Pancreas (tissue), 10 donors: ENCODE measurements around the gene CCDC73. TPM values are rescaled to one million over a fixed set of nuclear protein-coding genes. Genes with fewer than 3 reads are reported as not detected.
"Not testable (repeated sequence)": the region's sequence is repeated elsewhere in the genome, so short reads cannot be mapped to it uniquely, and the experiment has no call there.

Source experiments
- ATAC-seq, 4 donors: fragments of 200-7000 bp; cut with Tn5 transposase; one replicate each; pipeline versions ENCODE4 v1.8.0 to v1.9.1; 2020; ENCODE audit warnings: mild to moderate bottlenecking in 4 of 4, moderate library complexity in 4 of 4
- DNase-seq, 6 donors: peaks; one replicate each; pipeline ENCODE4 v3.0.0-alpha.2; 2020
- FAIRE-seq: peaks from 2 replicates; lab custom pipeline; 2012; peaks lifted over from hg19 to GRCh38; lab: Jason Lieb, UNC
- H3K27ac ChIP-seq, 4 donors: fragments of 200-600 bp; sonication (generic); 1 replicate in 3 of 4; 2 replicates in 1 of 4; pipeline versions ENCODE4 v1.5.0 to v1.8.0; 2020
- H3K27me3 ChIP-seq, 4 donors: fragments of 200-600 bp; one replicate each; pipeline ENCODE4 v1.8.0; 2021
- H3K36me3 ChIP-seq, 3 donors: fragments of 200-600 bp; sonication (generic) in 1 of 3; one replicate each; pipeline versions ENCODE4 v1.5.0 to v1.8.0; 2020 to 2021
- H3K4me1 ChIP-seq, 3 donors: fragments of 200-600 bp; one replicate each; pipeline ENCODE4 v1.8.0; 2021
- H3K4me3 ChIP-seq, 4 donors: fragments of 200-600 bp; sonication (generic) in 2 of 4; one replicate each; pipeline versions ENCODE4 v1.5.0 to v1.8.0; 2020 to 2021
- H3K9me3 ChIP-seq, 4 donors: fragments of 200-600 bp; one replicate each; pipeline ENCODE4 v1.8.0; 2021
- WGBS, 2 donors: extraction: QIAGEN DNeasy Blood & Tissue Kit; methylation state at CpG; one replicate each; pipeline ENCODE4 v1.1.7; 2013; 5-methylcytosine and 5-hydroxymethylcytosine counted together
- intact Hi-C, 3 donors: fragments of 100-400 bp; cut with DNase I; formaldehyde crosslinking; loops; one replicate each; pipeline versions ENCODE4 v1.11.1 to v1.14.2; 2022
- polyA plus RNA-seq, 2 donors: library from polyadenylated mRNA; stranded (reverse); fragments of 200-250 nt; gene quantifications; one replicate each; pipeline ENCODE4 v1.2.3, GENCODE V29; 2013
- total RNA-seq, 6 donors: library from RNA; stranded (reverse); fragmentation: NEBNext Ultra II Directional in 4 of 6; extraction: Animal tissue kit (Norgen Biotek cat#: 25700) in 4 of 6; gene quantifications; one replicate each; pipeline versions ENCODE4 v1.2.1 to v1.2.4, GENCODE V29; 2021 to 2023
- TF ChIP-seq, protein P1 (sequence below), 4 donors: fragments of 200-600 bp; sonication (generic) in 3 of 4; IDR thresholded peaks; one replicate each; pipeline versions ENCODE4 v1.5.0 to v1.8.0; 2021; ENCODE audit warnings: antibody characterized with exemption in 4 of 4
- donor health status: healthy with polysubstance abuse.
- donor health status: DM: no; HTN: no; CAD: no; lungs with moderate emphysema.
- donor health status: DM: no; HTN: no; CAD: no.
- donor health status: control.
- donor health status: control.
- donor health status: Bipolar disorder and iron deficiency.
- donor health status: DM: yes; HTN: yes; CAD: no.
- donor health status: DM: no; HTN: no; CAD: no.
- donor health status: DM: no; HTN: no; CAD: no.
- donor health status: DM: yes; HTN: yes; CAD: no.

The CCDC73 gene
- total and polyA plus RNA-seq, 8 donors, result 0.06 TPM; not detected in 7

DNA sequence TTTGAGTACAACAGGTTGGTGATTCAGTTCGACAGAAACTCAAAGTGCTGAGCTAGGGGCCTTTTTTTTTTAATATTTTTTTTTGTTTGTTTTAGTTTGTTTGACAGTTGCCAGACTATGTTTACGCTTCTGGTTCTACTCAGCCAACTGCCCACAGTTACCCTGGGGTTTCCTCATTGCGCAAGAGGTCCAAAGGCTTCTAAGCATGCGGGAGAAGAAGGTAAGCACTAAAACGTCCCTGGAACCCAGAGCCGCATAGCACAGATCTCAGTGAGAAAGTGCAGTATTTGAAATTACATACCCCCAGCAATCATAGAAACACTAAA lies 35.9 kb upstream of the CCDC73 start:
- Histone ChIP-seq H3K27ac (peak overlapping the region; percentile 76 to 95 (median 86)), H3K36me3 (no peaks in the 10 kb centered on the region), H3K27me3 (no peaks in the 10 kb centered on the region), H3K4me3 (peak overlapping the region; percentile 66 to 85 (median 75)), H3K9me3 (no peaks in the 10 kb centered on the region), H3K4me1 (peaks cover 0 to 7% (median 0%) of the 10 kb centered on the region in 3 donors)
- ATAC-seq, result peak; percentile 73 to 86 (median 78)
- intact Hi-C loops, result no loop called here
- peak in 4 of 6 donors; percentile 30 to 77 (median 54) for DNase-seq
- 2 to 6% methylated on average over 6 of the region's 6 CpGs for WGBS, 2 donors
- no peak for FAIRE-seq
- TF ChIP-seq, protein P1, sequence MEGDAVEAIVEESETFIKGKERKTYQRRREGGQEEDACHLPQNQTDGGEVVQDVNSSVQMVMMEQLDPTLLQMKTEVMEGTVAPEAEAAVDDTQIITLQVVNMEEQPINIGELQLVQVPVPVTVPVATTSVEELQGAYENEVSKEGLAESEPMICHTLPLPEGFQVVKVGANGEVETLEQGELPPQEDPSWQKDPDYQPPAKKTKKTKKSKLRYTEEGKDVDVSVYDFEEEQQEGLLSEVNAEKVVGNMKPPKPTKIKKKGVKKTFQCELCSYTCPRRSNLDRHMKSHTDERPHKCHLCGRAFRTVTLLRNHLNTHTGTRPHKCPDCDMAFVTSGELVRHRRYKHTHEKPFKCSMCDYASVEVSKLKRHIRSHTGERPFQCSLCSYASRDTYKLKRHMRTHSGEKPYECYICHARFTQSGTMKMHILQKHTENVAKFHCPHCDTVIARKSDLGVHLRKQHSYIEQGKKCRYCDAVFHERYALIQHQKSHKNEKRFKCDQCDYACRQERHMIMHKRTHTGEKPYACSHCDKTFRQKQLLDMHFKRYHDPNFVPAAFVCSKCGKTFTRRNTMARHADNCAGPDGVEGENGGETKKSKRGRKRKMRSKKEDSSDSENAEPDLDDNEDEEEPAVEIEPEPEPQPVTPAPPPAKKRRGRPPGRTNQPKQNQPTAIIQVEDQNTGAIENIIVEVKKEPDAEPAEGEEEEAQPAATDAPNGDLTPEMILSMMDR (IDR thresholded peaks at IDR 0.05), result no peak

DNA sequence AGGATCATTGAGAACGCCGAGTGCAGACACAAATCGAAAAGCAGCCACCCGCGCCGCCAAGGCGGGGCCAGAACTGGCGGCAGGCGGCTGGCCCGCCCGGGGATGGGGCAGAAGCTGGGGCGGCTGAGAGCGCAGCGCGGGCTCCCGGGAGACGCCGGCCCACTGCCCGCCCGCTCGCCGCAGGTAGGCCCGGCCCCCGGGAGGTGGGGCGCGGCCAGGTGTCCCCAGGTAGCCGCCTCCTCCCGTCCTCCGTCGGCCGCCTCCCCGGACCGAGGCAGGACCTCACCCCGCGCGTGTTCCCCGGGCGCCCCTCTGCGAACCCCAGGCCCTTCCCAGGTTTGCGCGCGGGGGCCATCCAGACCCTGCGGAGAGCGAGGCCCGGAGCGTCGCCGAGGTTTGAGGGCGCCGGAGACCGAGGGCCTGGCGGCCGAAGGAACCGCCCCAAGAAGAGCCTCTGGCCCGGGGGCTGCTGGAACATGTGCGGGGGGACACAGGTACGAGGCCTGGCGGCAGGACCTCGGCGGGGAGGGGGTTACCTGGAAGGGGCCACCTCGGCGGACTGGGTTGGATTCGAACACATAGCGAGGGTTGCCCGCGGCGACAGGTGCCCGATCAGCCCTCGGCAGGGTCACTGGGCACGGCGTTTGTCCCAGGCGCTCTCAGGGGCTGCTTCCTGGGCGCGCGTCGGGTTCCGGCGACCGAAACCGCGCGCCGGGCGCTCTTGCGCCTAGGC lies 35.4 kb upstream of the CCDC73 start, which contains the start of gene PRRG4:
Gene PRRG4, plus strand, starts transcription at position 248 of the 733 bp plus-strand sequence. CDS start 603 bp downstream, outside the sequence.
- WGBS, 2 donors, result 0 to 1% methylated on average over 63 to 85 of the region's 85 CpGs
- peak within 1 kb of the TSS; percentile 76 to 95 (median 86) for H3K27ac ChIP-seq
- peaks cover 0 to 7% (median 0%) of the 10 kb centered on the region in 3 donors for H3K4me1 ChIP-seq
- no peak for FAIRE-seq
- H3K9me3 ChIP-seq, result no peaks in the 10 kb centered on the region
- H3K27me3 ChIP-seq, result no peaks in the 10 kb centered on the region
- intact Hi-C loops, result no loop called here
- TF ChIP-seq, protein P1 (IDR thresholded peaks at IDR 0.05), result no peak
- H3K36me3 ChIP-seq, result no peaks in the 10 kb centered on the region
- peak; percentile 58 to 88 (median 77) for DNase-seq
- peak; percentile 95 to 97 (median 96) for ATAC-seq
- H3K4me3 ChIP-seq, result peak within 1 kb of the TSS; percentile 66 to 85 (median 75)

DNA sequence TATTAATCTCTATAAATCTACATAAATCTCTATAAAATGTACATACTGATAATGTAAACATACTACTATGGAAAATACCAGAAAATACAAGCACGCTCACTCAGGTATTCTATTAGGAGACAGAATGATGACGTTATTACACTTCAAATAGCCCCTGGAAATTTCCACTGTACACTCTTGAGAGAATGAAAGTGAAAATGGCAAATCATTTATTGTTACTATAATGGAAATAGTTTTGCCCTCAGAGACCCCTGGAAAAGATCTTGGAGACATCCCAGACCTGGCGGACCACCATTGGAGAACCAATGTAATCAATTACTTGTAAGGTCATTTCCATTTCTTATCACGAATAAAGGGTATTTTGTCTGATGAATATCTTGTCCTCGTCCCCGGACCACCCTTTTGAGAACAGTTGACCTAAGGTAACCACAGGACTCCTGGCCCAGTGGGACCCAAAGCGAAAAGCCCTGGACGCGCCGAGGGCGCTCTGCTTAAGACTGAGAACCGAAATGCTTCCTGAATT lies 34.8 kb upstream of the CCDC73 start:
- H3K27ac ChIP-seq, result peak overlapping the region; percentile 76 to 95 (median 86)
- ATAC-seq (peak in 2 of 4 donors; percentile 41 to 53), DNase-seq (no peak), FAIRE-seq (no peak)
- intact Hi-C loops, result no loop called here
- TF ChIP-seq, protein P1 (IDR thresholded peaks at IDR 0.05), result no peak
- H3K36me3 ChIP-seq, result no peaks in the 10 kb centered on the region
- WGBS, 2 donors, result 7 to 10% methylated on average over 12 of the region's 12 CpGs
- no peaks in the 10 kb centered on the region for H3K27me3 ChIP-seq
- H3K9me3 ChIP-seq, result no peaks in the 10 kb centered on the region
- H3K4me3 ChIP-seq, result peak overlapping the region; percentile 66 to 85 (median 75)
- peaks cover 0 to 7% (median 0%) of the 10 kb centered on the region in 3 donors for H3K4me1 ChIP-seq

DNA sequence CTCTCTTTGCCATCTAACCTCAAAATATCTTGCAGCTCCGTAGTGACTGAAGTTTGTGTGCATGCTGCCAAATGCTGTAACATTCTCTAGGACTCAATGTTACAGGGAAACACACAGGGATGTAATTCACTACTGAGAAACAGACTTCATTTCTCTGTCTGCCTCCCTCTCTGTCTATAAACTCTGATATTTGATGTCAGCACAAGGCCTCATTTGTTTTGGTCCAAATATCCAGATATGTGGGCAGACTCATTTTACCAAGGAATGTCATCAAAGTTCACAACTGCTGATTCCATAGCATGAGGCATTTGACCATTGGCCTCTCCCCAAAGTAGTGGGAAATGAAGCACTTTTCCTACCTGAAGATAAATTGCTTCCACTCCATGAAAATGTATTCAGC lies 32.8 kb upstream of the CCDC73 start:
- WGBS, 2 donors, result 86 to 96% methylated on average over 1 of the region's 1 CpG
- H3K27ac ChIP-seq, result no peak overlapping the region
- no peaks in the 10 kb centered on the region for H3K9me3 ChIP-seq
- intact Hi-C loops, result no loop called here
- H3K4me3 ChIP-seq, result no peak overlapping the region
- H3K27me3 ChIP-seq, result no peaks in the 10 kb centered on the region
- FAIRE-seq (no peak), DNase-seq (no peak), ATAC-seq (no peak)
- H3K36me3 ChIP-seq, result no peaks in the 10 kb centered on the region
- TF ChIP-seq, protein P1 (IDR thresholded peaks at IDR 0.05), result no peak
- peaks cover 0 to 7% (median 0%) of the 10 kb centered on the region in 3 donors for H3K4me1 ChIP-seq

DNA sequence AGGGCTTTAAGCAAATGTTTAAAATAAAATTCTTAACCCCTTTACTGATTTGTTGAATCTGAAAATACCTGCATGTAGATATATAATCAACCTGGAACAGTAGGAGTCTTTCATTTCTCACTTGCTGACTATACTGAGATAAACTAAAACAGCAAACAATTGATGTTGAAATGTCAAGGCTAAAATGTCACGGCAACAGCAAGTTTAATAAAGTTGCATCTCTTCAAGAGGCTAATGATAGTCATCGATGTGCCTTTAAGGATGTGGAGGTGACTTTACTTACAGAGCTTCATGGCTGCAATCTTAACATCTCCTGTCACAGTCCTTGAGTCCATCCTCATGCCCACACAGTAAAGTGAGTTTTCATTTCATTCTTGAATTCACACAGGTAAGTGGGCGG lies 31.7 kb upstream of the CCDC73 start:
- H3K36me3 ChIP-seq, result no peaks in the 10 kb centered on the region
- H3K27me3 ChIP-seq, result no peaks in the 10 kb centered on the region
- H3K9me3 ChIP-seq, result no peaks in the 10 kb centered on the region
- FAIRE-seq (no peak), DNase-seq (no peak), ATAC-seq (no peak)
- H3K27ac ChIP-seq, result no peak overlapping the region
- WGBS, 2 donors, result 29 to 40% methylated on average over 3 of the region's 3 CpGs
- intact Hi-C loops, result no loop called here
- TF ChIP-seq, protein P1 (IDR thresholded peaks at IDR 0.05), result no peak
- H3K4me1 ChIP-seq, result peaks cover 0 to 7% (median 0%) of the 10 kb centered on the region in 3 donors
- no peak overlapping the region for H3K4me3 ChIP-seq

DNA sequence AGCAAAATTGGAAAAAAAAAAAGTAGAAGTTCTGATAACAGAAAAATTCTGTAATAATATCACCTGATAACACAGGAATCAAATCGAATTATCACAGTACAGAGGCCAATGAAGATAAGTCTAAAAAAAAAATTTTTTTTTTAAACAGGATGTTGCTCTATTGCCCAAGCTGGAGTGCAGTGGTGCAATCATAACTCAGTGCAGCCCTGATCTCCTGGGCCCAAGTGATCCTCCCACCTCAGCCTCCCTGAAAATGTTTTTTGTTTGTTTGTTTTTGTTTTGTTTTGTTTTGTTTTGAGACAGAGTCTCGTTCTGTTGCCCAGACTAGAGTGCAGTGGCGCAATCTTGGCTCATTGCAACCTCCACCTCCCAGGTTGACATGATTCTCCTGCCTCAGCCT lies 29.2 kb upstream of the CCDC73 start:
- H3K9me3 ChIP-seq, H3K4me3 ChIP-seq, H3K27ac ChIP-seq, FAIRE-seq, H3K36me3 ChIP-seq, ATAC-seq, H3K4me1 ChIP-seq, H3K27me3 ChIP-seq, DNase-seq, intact Hi-C loops: not testable (repeated sequence)
- WGBS, 2 donors, result 71 to 83% methylated on average over 3 of the region's 3 CpGs
